NB4 (cell line): ENCODE measurements around the gene SLC9A3.

Experiments used
- MYC ChIP-seq: IDR thresholded peaks from 2 replicates; pipeline ENCODE4 v1.6.1; 2011; ENCODE audit warnings: low read depth, low read length
- POLR2A ChIP-seq: IDR thresholded peaks from 2 replicates; pipeline ENCODE4 v1.6.1; 2011; ENCODE audit warnings: mild to moderate bottlenecking; ENCODE audit not compliant: insufficient read length; ENCODE audit errors: extremely low read depth
- TF ChIP-seq, protein P1 (sequence below): IDR thresholded peaks from one replicate; pipeline ENCODE4 v1.5.1; 2012; ENCODE audit warnings: low read depth, low read length
- TF ChIP-seq, protein P2 (sequence below): IDR thresholded peaks from 2 replicates; pipeline ENCODE4 v1.6.1; 2011; ENCODE audit warnings: low read depth, low read length

GRCh38 chr5:475704-476101, 48.5 kb downstream of the SLC9A3 start:
- TF ChIP-seq, protein P1, sequence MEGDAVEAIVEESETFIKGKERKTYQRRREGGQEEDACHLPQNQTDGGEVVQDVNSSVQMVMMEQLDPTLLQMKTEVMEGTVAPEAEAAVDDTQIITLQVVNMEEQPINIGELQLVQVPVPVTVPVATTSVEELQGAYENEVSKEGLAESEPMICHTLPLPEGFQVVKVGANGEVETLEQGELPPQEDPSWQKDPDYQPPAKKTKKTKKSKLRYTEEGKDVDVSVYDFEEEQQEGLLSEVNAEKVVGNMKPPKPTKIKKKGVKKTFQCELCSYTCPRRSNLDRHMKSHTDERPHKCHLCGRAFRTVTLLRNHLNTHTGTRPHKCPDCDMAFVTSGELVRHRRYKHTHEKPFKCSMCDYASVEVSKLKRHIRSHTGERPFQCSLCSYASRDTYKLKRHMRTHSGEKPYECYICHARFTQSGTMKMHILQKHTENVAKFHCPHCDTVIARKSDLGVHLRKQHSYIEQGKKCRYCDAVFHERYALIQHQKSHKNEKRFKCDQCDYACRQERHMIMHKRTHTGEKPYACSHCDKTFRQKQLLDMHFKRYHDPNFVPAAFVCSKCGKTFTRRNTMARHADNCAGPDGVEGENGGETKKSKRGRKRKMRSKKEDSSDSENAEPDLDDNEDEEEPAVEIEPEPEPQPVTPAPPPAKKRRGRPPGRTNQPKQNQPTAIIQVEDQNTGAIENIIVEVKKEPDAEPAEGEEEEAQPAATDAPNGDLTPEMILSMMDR: no peak
- TF ChIP-seq, protein P2, sequence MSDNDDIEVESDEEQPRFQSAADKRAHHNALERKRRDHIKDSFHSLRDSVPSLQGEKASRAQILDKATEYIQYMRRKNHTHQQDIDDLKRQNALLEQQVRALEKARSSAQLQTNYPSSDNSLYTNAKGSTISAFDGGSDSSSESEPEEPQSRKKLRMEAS: no peak
- TF ChIP-seq POLR2A (no peak), MYC (no peak)
